ENCODE data around the gene RNF145. TPM values are rescaled to one million over a fixed set of nuclear protein-coding genes. Genes with fewer than 3 reads are reported as not detected.
"Not testable (repeated sequence)": the region's sequence is repeated elsewhere in the genome, so short reads cannot be mapped to it uniquely, and the experiment has no call there.

Gene RNF145
- total and polyA plus RNA-seq, 2 donors = 47.6 to 64.6 TPM

DNA sequence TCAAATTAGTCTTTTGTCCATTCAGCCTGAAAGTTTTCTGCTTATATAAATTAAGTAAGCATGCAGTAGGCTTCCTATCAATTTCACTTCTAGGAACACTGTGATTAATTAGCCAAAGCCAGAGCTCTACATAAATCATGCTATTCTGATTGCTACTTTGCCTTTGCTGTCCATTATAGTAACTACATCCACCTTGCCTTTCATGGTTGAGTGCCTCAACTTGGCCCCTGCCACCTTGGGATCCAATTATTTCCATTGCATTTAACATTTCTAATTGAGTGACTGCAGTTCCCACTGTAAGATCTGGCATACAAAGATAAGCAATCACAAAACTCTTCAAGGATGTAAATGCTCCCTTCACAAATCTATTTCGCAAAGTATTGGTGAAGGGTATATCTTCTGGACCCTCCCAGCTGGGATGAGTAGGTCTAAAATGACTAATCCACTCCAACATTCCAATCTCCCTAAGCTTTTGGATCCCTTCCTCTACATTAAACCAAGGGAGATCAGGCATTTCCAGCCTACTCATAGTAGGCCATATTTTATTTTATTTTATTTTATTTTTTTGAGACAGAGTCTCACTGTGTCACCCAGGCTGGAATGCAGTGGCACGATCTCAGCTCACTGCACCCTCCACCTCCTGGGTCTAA lies 26.6 kb upstream of the RNF145 start:
- H3K4me1 ChIP-seq (ENCODE audit: insufficient read depth); H3K36me3 ChIP-seq (ENCODE audit: insufficient read depth); H3K4me3 ChIP-seq (ENCODE audit: low read depth, low read length); DNase-seq (ENCODE audit: extremely low spot score); H3K27ac ChIP-seq (ENCODE audit: low read depth): not testable (repeated sequence)
- WGBS = 94% methylated on average over 2 of the region's 2 CpGs

DNA sequence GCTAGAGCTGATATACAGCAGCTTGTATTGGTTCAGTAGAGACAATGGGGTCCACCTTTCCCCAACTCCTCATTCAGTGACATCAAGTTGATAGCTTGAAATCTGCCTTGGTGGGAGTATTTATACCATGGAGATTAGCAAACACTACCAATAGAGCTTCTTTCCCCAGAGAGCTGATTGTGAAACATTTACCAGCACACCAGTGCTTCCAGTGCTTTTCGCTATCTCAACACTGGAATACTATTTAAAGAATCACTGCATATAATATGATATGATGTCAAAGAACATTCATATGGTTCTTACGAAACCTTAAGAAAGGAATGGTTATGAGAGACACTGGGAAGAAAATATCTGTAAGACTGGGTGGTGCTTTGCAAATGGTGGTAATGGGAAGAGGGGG lies 21.8 kb upstream of the RNF145 start:
- DNase-seq (ENCODE audit: extremely low spot score) = no peak
- Histone ChIP-seq H3K4me3 (ENCODE audit: low read depth, low read length) (no peak overlapping the region), H3K27ac (ENCODE audit: low read depth) (no peak overlapping the region), H3K4me1 (ENCODE audit: insufficient read depth) (no peaks in the 10 kb centered on the region), H3K36me3 (ENCODE audit: insufficient read depth) (no peaks in the 10 kb centered on the region)
- WGBS = 88% methylated on average over 2 of the region's 2 CpGs

DNA sequence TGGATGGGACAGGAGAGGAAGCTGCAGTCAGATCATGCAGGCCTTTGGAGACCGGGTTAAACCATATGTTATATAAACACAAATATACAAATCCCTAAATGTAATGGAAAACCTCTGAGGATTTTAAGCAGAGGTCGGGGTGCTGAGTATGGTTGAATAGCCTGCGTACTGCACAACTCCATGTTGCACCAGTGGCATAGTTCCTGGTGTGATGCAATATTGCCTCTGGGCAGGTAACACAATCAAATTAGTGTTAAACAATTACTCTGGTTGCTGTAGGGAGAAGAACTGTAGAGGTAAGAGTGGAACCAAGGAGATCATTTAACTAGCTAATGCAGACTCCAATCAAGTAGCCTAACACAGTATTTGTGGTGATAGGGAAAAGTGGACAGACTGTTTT lies 21.3 kb upstream of the RNF145 start:
- DNase-seq (ENCODE audit: extremely low spot score) = no peak
- no peaks in the 10 kb centered on the region for H3K36me3 ChIP-seq (ENCODE audit: insufficient read depth)
- H3K27ac ChIP-seq (ENCODE audit: low read depth) = no peak overlapping the region
- 75% methylated on average over 3 of the region's 3 CpGs for WGBS
- no peaks in the 10 kb centered on the region for H3K4me1 ChIP-seq (ENCODE audit: insufficient read depth)
- H3K4me3 ChIP-seq (ENCODE audit: low read depth, low read length) = no peak overlapping the region

DNA sequence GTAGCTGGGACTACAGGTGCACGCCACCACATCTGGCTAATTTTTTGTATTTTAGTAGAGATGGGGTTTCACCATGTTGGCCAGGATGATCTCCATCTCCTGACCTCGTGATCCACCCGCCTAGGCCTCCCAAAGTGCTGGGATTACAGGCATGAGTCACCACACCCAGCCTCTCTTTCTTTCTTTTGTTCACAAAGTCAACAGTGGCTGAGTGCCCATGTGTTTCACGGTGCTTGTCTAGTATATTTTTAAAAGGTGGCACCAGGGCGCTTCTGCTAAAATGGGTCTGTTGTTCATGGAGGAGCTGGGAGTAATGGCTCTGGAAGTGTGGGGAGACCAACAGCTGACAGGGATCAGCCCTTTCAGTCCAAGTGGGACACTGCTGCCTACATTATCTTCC lies 18.7 kb upstream of the RNF145 start:
- H3K27ac ChIP-seq (ENCODE audit: low read depth); H3K4me1 ChIP-seq (ENCODE audit: insufficient read depth); H3K36me3 ChIP-seq (ENCODE audit: insufficient read depth); DNase-seq (ENCODE audit: extremely low spot score); H3K4me3 ChIP-seq (ENCODE audit: low read depth, low read length): not testable (repeated sequence)
- 83% methylated on average over 5 of the region's 5 CpGs for WGBS

DNA sequence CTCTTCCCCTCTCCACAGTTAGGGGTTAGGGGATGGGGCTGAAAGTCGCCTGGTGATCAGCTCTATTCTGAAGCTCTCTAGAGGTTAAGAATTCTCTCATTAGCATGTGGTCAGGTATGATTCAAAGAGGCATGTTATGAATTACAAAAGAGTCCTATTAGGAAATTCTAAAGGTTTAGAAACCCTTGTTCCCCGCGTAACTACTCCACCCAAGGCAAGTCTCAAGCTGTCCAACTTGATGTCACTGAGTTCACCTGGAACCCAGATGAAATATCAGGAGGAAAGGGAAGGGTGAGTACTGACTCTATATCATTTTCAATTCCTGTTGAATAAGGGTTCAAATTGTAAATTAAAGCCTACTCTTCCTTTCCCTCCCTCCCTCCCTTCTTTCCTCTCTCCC lies 18.1 kb upstream of the RNF145 start:
- no peaks in the 10 kb centered on the region for H3K36me3 ChIP-seq (ENCODE audit: insufficient read depth)
- no peak for DNase-seq (ENCODE audit: extremely low spot score)
- no peaks in the 10 kb centered on the region for H3K4me1 ChIP-seq (ENCODE audit: insufficient read depth)
- no peak overlapping the region for H3K27ac ChIP-seq (ENCODE audit: low read depth)
- 72% methylated on average over 3 of the region's 3 CpGs for WGBS
- no peak overlapping the region for H3K4me3 ChIP-seq (ENCODE audit: low read depth, low read length)

DNA sequence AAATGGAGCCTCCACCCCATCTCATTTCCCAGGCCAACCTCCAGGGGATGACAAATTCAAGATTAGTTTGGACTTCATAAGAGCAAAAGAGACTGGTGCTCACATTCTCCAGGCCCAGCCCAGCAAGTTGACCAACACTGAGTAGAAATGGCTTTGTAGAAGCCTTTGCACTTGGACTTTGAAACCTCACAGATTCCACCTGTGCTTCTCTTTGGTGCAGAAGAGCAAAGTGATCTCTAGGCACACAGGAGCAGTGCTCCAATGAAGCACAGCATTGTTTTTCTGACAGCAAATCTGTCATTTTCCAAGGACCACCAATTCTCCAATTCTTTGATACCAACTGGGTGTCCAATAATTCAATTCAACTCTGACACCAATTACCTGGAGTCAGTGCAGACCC lies 17.1 kb upstream of the RNF145 start:
- Histone ChIP-seq H3K27ac (ENCODE audit: low read depth) (no peak overlapping the region), H3K4me1 (ENCODE audit: insufficient read depth) (no peaks in the 10 kb centered on the region), H3K36me3 (ENCODE audit: insufficient read depth) (no peaks in the 10 kb centered on the region), H3K4me3 (ENCODE audit: low read depth, low read length) (no peak overlapping the region)
- no peak for DNase-seq (ENCODE audit: extremely low spot score)

DNA sequence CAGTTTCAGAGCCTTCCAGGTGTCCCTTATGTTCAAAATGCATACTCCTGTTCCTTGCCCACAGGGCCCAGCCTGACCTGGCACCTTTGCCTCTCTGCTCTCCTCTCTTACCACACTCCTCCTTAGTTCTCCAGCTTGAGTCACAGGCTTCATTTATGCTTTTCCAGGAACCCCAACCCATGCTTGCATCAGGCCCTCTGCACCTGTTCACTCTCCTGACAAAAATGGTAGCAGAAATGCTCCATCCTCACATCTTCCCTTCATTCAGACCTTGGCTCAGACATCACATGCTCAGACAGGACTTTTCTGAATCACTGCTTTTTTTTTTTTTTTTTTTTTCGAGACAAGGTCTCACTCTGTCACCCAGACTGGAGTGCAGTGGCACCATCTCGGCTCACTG lies 15.1 kb upstream of the RNF145 start:
- H3K4me3 ChIP-seq (ENCODE audit: low read depth, low read length) = no peak overlapping the region
- DNase-seq (ENCODE audit: extremely low spot score) = no peak
- no peaks in the 10 kb centered on the region for H3K4me1 ChIP-seq (ENCODE audit: insufficient read depth)
- H3K27ac ChIP-seq (ENCODE audit: low read depth) = no peak overlapping the region
- 69% methylated on average over 2 of the region's 2 CpGs for WGBS
- H3K36me3 ChIP-seq (ENCODE audit: insufficient read depth) = no peaks in the 10 kb centered on the region

DNA sequence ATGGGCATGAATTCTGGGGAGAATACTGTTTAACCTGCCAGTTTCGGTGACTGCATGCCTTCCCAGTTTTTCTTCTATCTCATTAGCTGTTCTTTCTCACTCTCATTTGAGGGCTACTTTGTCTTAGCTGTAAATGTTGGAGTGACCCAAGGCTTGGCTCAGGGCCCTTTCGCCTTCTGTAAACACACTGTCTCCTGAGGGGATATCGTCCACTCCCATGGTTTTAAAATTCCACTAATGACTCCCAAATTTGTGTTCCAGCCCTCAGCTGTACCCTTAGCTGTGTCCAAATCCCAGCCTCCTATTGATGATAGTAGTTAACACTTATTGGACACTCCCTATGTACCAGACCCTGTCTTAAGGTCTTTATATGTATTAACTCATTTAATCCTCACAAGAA lies 14.1 kb upstream of the RNF145 start:
- DNase-seq (ENCODE audit: extremely low spot score) = no peak
- 74% methylated on average over 3 of the region's 3 CpGs for WGBS
- no peaks in the 10 kb centered on the region for H3K36me3 ChIP-seq (ENCODE audit: insufficient read depth)
- no peak overlapping the region for H3K4me3 ChIP-seq (ENCODE audit: low read depth, low read length)
- H3K27ac ChIP-seq (ENCODE audit: low read depth) = no peak overlapping the region
- H3K4me1 ChIP-seq (ENCODE audit: insufficient read depth) = no peaks in the 10 kb centered on the region

DNA sequence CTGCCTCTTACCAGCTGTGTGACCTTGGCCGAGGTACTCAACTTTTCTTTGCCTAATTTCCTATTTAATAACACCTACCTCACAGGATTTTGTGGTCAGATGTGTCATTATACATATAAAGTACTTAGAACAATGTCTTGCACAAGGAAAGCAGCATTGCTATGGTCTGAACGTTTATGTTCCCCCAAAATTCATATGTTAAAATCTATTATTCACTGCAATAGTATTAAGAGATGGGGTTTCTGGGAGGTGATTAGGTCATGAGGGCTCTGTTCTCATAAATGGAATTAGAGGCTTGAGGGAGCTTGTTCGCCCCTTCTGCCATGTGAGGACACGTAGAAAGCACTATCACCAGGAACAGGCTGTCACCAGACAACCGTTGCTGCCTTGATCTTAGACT lies 10.9 kb upstream of the RNF145 start:
- no peak overlapping the region for H3K27ac ChIP-seq (ENCODE audit: low read depth)
- no peak for DNase-seq (ENCODE audit: extremely low spot score)
- H3K36me3 ChIP-seq (ENCODE audit: insufficient read depth) = no peaks in the 10 kb centered on the region
- H3K4me1 ChIP-seq (ENCODE audit: insufficient read depth) = no peaks in the 10 kb centered on the region
- 62% methylated on average over 5 of the region's 5 CpGs for WGBS
- no peak overlapping the region for H3K4me3 ChIP-seq (ENCODE audit: low read depth, low read length)

DNA sequence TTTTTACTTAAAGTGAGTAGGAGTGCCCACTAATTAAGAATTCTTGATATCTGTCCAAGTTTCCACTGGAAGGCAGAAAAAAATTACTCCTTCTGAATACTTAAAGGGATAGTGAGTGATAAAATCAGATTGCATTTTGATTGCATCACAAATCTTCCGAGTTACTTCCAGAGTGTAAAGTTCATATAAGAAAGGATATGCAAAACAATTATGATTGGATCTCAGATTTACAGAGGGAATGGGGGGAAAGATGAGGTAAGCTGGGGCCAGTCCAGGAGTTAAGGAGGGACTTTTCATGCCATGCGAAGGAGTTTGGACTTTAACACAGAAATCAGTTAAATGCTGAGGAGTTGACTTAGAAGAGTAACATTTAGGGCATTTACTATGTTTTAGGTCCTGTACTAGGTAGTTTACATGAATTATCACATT lies 9.3 kb upstream of the RNF145 start:
- H3K4me1 ChIP-seq (ENCODE audit: insufficient read depth) = no peaks in the 10 kb centered on the region
- no peaks in the 10 kb centered on the region for H3K36me3 ChIP-seq (ENCODE audit: insufficient read depth)
- 67% methylated on average over 2 of the region's 2 CpGs for WGBS
- DNase-seq (ENCODE audit: extremely low spot score) = no peak
- no peak overlapping the region for H3K27ac ChIP-seq (ENCODE audit: low read depth)
- no peak overlapping the region for H3K4me3 ChIP-seq (ENCODE audit: low read depth, low read length)

DNA sequence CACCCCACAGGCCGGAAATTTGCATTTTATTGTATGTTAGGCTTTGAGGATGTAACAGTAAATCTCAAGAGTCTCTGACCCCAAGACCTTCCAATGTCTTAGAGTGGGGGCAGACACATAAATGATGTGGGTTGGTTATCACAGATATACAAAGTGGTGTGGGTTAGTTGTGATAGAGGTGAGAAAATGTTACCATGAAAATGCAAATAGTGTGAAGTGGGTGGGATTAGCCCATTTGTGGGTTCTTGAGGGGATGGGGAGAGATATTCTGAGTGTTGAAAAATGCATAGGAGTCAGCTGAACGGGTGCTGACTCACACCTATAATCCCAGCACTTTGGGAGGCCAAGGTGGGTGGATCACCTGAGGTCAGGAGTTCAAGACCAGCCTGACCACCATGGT lies 7.9 kb upstream of the RNF145 start:
- WGBS = 87% methylated on average over 2 of the region's 2 CpGs

DNA sequence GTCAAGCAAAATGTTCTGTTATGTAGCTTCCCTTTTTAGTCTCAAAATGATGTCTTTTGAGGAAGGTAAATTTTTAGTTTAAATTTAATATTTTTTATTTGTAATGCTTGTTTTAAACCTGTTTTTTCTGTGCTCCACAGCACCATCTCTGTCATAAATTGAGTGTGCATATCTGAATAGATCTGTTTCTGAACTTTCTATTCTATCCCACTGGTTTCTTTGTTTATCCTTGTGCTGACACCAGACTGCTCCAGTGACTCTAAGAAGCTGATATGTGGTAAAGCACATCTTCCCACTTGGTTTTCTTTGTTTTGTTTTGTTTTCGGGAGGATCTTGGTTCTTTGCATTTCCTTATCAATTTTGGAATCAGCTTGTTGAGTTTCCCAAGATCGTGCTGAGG lies 7.1 kb upstream of the RNF145 start:
- H3K36me3 ChIP-seq (ENCODE audit: insufficient read depth) = no peaks in the 10 kb centered on the region
- no peak overlapping the region for H3K27ac ChIP-seq (ENCODE audit: low read depth)
- DNase-seq (ENCODE audit: extremely low spot score) = no peak
- H3K4me3 ChIP-seq (ENCODE audit: low read depth, low read length) = no peak overlapping the region
- 67% methylated on average over 2 of the region's 2 CpGs for WGBS
- no peaks in the 10 kb centered on the region for H3K4me1 ChIP-seq (ENCODE audit: insufficient read depth)

More for the DNA sequence above, 7.9 kb upstream of the RNF145 start:
- Histone ChIP-seq H3K4me1 (ENCODE audit: insufficient read depth) (no peaks in the 10 kb centered on the region), H3K4me3 (ENCODE audit: low read depth, low read length) (no peak overlapping the region), H3K27ac (ENCODE audit: low read depth) (no peak overlapping the region), H3K36me3 (ENCODE audit: insufficient read depth) (no peaks in the 10 kb centered on the region)
- DNase-seq (ENCODE audit: extremely low spot score) = no peak

DNA sequence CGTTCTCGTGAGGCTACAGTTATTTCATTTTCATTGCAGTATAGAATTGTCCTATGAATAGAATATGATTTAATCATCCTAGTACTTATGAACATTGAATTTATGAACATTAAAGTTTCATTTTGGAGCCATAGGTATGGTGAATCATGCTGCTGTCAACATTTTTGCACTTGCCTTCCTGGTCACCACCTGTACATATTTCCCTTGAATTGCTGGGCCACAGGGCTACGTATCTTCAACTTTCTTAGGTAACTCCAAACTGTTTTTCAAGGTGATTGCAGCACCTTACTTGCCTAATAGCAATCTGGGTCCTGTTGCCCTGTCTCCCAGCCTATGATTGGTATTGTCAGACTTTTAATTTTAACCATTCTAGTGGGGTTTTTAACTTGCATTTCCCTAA lies 6.5 kb upstream of the RNF145 start:
- H3K36me3 ChIP-seq (ENCODE audit: insufficient read depth) = no peaks in the 10 kb centered on the region
- DNase-seq (ENCODE audit: extremely low spot score) = no peak
- 93% methylated on average over 3 of the region's 3 CpGs for WGBS
- H3K27ac ChIP-seq (ENCODE audit: low read depth) = no peak overlapping the region
- H3K4me3 ChIP-seq (ENCODE audit: low read depth, low read length) = no peak overlapping the region
- H3K4me1 ChIP-seq (ENCODE audit: insufficient read depth) = no peaks in the 10 kb centered on the region

DNA sequence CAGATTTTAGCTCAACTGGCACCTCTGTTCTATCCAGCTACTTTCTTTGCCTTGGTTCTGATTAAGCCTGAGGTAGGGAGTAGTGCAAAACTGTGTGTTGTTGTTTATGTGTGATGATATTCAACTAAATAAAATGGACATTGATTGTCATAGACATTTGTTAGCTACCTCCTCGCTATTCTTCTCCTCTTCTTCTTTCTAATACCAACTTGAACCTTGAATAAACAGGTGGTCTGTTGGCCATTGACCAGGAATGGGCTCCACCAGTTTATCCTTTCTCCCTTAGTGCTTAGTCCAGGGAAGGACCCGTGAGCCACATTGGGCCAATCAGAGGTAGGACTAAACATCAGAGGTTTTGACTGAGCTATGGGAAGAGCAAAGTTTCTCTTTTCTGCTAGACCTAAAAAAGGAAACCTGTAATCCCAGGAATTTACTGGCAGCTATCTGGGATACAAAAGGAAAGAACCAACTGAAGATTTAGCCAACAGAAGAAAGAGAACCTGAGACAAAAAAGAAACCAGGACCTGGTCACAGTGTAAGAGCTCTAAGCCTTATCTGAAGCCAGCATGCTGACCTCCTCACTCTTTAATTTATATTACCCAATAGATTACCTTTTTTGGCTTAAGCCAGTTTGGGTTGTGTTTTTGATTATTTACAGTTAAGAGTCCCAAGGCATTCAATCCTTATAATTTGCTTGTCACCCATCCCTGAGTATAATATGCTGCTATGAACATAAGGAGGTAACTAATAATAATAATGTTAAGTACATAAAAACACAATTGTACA lies 5.3 kb upstream of the RNF145 start:
- no peaks in the 10 kb centered on the region for H3K36me3 ChIP-seq (ENCODE audit: insufficient read depth)
- DNase-seq (ENCODE audit: extremely low spot score) = no peak
- H3K4me1 ChIP-seq (ENCODE audit: insufficient read depth) = no peaks in the 10 kb centered on the region
- no peak overlapping the region for H3K27ac ChIP-seq (ENCODE audit: low read depth)
- no peak overlapping the region for H3K4me3 ChIP-seq (ENCODE audit: low read depth, low read length)
- WGBS = 68% methylated on average over 2 of the region's 2 CpGs
